ENCODE measurements around the gene MEGF6. TPM values are rescaled to one million over a fixed set of nuclear protein-coding genes. Genes with fewer than 3 reads are reported as not detected.

Gene MEGF6
- total RNA-seq, 1 donor from 2014 or later, result 7.0 TPM

GRCh38 chr1:3456449-3456963 is 154.8 kb downstream of the MEGF6 start:
- ATAC-seq (no peak), DNase-seq (ENCODE audit: missing footprints) (peak; percentile 53)
- intact Hi-C loops (cut with DNase I), result no loop called here

GRCh38 chr1:3455670-3456448 is 155.4 kb downstream of the MEGF6 start:
- intact Hi-C loops (cut with DNase I), result no loop called here
- DNase-seq (ENCODE audit: missing footprints) (peak; percentile 17), ATAC-seq (no peak)

- DNase-seq (ENCODE audit: missing footprints) (peak; percentile 75), ATAC-seq (peak; percentile 35)
- intact Hi-C loops (cut with DNase I), result no loop called here
Measured at GRCh38 chr1:3454811-3455618, 156.3 kb downstream of the MEGF6 start.

- ATAC-seq (peak; percentile 59), DNase-seq (ENCODE audit: missing footprints) (peak; percentile 68)
Measured at GRCh38 chr1:3453891-3454810, 157.2 kb downstream of the MEGF6 start, which contains the start of gene ARHGEF16. Gene ARHGEF16 (plus strand): TSS chr1:3454665. CDS start chr1:3463085, 8,420 bp downstream.

GRCh38 chr1:3453203-3453761 is 158.0 kb downstream of the MEGF6 start:
- ATAC-seq, result peak; percentile 74
- intact Hi-C loops (cut with DNase I), result loop anchor here (1.0 to 2.0 kb wide), 2 partner anchors 20 to 31 kb away; no protein-coding TSS in a partner anchor
- peak; percentile 84 for DNase-seq (ENCODE audit: missing footprints)

More at GRCh38 chr1:3453891-3454810, 157.2 kb downstream of the MEGF6 start, which contains the start of gene ARHGEF16:
- intact Hi-C loops (cut with DNase I), result loop anchor here (1.0 to 2.0 kb wide), 2 partner anchors 19 to 30 kb away; no protein-coding TSS in a partner anchor

GRCh38 chr1:3452866-3453175 is 158.5 kb downstream of the MEGF6 start:
- DNase-seq (ENCODE audit: missing footprints) (peak; percentile 21), ATAC-seq (no peak)
- intact Hi-C loops (cut with DNase I), result loop anchor here (1.0 to 2.0 kb wide), 2 partner anchors 20 to 31 kb away; no protein-coding TSS in a partner anchor

- DNase-seq (ENCODE audit: missing footprints), result peak; percentile 40
- intact Hi-C loops (cut with DNase I), result loop anchor here (2.0 kb wide), 1 partner anchor 21 kb away; no protein-coding TSS in a partner anchor
- ATAC-seq, result no peak
Measured at GRCh38 chr1:3451994-3452865, 159.1 kb downstream of the MEGF6 start.

GRCh38 chr1:3450983-3451382 is 160.3 kb downstream of the MEGF6 start:
- intact Hi-C loops (cut with DNase I), result no loop called here
- ATAC-seq, result no peak
- peak; percentile 17 for DNase-seq (ENCODE audit: missing footprints)

- intact Hi-C loops (cut with DNase I), result no loop called here
- ATAC-seq (no peak), DNase-seq (ENCODE audit: missing footprints) (peak; percentile 13)
Measured at GRCh38 chr1:3450202-3450863, 161.0 kb downstream of the MEGF6 start.

GRCh38 chr1:3444736-3445135 is 166.6 kb downstream of the MEGF6 start:
- peak; percentile 49 for DNase-seq (ENCODE audit: missing footprints)
- intact Hi-C loops (cut with DNase I), result no loop called here

GRCh38 chr1:3444298-3444697 is 167.0 kb downstream of the MEGF6 start:
- intact Hi-C loops (cut with DNase I), result no loop called here
- ATAC-seq (no peak), DNase-seq (ENCODE audit: missing footprints) (no peak)

More at GRCh38 chr1:3444736-3445135, 166.6 kb downstream of the MEGF6 start:
- no peak for ATAC-seq

GRCh38 chr1:3443807-3444206 is 167.5 kb downstream of the MEGF6 start:
- intact Hi-C loops (cut with DNase I), result no loop called here
- no peak for ATAC-seq
- DNase-seq (ENCODE audit: missing footprints), result peak; percentile 5

GRCh38 chr1:3442901-3443300 is 168.4 kb downstream of the MEGF6 start:
- intact Hi-C loops (cut with DNase I), result no loop called here
- DNase-seq (ENCODE audit: missing footprints), result peak; percentile 8
- ATAC-seq, result no peak

- DNase-seq (ENCODE audit: missing footprints), result peak; percentile 49
- no peak for ATAC-seq
- intact Hi-C loops (cut with DNase I), result no loop called here
Measured at GRCh38 chr1:3442331-3442730, 169.0 kb downstream of the MEGF6 start.

- intact Hi-C loops (cut with DNase I), result no loop called here
- no peak for ATAC-seq
- peak; percentile 21 for DNase-seq (ENCODE audit: missing footprints)
Measured at GRCh38 chr1:3441880-3442279, 169.4 kb downstream of the MEGF6 start.

- intact Hi-C loops (cut with DNase I), result no loop called here
- ATAC-seq, result no peak
- peak; percentile 2 for DNase-seq (ENCODE audit: missing footprints)
Measured at GRCh38 chr1:3441410-3441847, 169.9 kb downstream of the MEGF6 start.

Measured in Right ventricle myocardium inferior (tissue), 1 donor.